Measurements from ENCODE around the gene RNF180.

DNA sequence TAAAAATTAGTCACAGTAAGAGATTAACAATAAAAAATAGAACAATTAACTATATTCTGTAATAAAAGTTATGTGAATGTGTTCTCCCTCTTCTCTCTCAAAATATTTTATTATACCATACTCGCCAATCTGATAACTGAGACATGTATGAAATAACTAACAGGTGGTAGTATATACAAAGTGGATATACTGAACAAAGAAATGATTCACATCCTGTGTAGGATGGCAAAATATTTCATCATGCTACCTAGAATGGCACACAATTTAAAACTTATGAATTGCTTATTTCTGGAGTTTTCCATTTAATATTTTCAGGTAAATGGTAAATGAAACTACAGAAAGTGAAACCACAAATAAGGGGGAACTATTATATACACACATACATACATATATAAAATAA is 152.5 kb downstream of the RNF180 start:
- TF ChIP-seq, protein P1, sequence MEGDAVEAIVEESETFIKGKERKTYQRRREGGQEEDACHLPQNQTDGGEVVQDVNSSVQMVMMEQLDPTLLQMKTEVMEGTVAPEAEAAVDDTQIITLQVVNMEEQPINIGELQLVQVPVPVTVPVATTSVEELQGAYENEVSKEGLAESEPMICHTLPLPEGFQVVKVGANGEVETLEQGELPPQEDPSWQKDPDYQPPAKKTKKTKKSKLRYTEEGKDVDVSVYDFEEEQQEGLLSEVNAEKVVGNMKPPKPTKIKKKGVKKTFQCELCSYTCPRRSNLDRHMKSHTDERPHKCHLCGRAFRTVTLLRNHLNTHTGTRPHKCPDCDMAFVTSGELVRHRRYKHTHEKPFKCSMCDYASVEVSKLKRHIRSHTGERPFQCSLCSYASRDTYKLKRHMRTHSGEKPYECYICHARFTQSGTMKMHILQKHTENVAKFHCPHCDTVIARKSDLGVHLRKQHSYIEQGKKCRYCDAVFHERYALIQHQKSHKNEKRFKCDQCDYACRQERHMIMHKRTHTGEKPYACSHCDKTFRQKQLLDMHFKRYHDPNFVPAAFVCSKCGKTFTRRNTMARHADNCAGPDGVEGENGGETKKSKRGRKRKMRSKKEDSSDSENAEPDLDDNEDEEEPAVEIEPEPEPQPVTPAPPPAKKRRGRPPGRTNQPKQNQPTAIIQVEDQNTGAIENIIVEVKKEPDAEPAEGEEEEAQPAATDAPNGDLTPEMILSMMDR (IDR thresholded peaks at IDR 0.05): no peak
- no peak for TF ChIP-seq POLR2AphosphoS5 (IDR thresholded peaks at IDR 0.05)
- TF ChIP-seq POLR2A (IDR thresholded peaks at IDR 0.05): no peak
- TF ChIP-seq EP300 (IDR thresholded peaks at IDR 0.05): no peak
